NOMO-1 (cell line): ENCODE measurements around the gene LAMTOR4.
"Not testable (repeated sequence)": the region's sequence is repeated elsewhere in the genome, so short reads cannot be mapped to it uniquely, and the experiment has no call there.

Experiments
- DNase-seq, 2 experiments: peaks; one replicate each; lab custom pipeline; 2025; ENCODE audit not compliant: unreplicated experiment in 2 of 2; lab: John Stamatoyannopoulos, UW

Gene LAMTOR4

DNA sequence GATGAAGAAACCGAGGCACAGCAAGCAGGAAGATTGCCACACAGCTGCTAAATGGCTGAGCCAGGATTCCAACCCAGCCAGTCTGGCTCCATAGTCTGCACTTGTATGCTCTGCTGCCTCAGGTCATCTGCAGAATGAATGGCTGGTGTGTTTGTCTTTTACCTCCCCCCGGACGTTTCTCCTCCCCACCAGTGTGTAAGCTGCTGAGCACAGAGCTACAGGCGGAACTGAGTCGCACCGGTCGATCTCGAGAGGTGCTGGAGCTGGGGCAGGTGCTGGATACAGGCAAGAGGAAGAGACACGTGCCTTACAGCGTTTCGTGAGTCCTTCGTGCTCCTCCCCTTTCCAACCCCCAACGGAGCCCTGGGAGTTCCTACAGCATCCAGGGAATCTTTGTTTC lies 26.7 kb upstream of the LAMTOR4 start:
- DNase-seq = no peak

DNA sequence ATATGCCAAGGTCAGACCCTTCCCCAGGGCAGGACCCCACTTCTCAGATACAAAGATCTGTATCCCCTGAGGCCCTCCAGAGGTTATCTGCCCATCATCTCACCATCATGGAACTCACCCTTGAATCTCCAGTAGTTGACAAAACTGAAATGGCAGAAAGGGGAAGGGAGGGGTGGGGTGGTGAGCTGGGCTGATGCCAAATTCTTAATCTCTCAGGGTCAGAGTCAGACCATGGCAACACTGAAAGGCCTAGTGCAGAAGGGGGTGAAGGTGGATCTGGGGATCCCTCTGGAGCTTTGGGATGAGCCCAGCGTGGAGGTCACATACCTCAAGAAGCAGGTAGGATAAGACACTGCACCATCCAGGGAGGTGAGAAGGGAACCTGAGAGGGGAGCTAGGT lies 26.1 kb upstream of the LAMTOR4 start:
- DNase-seq = no peak

DNA sequence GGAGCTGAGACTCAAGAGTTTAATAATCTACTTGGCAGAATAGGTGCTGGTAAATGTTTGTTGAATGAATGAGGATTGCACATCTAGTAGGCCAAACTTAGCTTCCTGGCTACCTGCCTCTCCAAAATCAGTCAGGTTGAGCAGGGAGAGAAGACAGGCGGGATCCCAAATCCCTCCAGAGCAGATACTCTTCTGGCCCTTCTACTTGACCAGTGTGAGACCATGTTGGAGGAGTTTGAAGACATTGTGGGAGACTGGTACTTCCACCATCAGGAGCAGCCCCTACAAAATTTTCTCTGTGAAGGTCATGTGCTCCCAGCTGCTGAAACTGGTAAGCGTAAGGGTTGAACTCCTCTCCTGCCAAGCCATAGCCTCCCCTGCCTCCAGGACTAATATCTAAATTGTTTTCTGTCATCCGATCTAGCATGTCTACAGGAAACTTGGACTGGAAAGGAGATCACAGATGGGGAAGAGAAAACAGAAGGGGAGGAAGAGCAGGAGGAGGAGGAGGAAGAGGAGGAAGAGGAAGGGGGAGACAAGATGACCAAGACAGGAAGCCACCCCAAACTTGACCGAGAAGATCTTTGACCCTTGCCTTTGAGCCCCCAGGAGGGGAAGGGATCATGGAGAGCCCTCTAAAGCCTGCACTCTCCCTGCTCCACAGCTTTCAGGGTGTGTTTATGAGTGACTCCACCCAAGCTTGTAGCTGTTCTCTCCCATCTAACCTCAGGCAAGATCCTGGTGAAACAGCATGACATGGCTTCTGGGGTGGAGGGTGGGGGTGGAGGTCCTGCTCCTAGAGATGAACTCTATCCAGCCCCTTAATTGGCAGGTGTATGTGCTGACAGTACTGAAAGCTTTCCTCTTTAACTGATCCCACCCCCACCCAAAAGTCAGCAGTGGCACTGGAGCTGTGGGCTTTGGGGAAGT lies 24.2 kb upstream of the LAMTOR4 start:
- DNase-seq = no peak

DNA sequence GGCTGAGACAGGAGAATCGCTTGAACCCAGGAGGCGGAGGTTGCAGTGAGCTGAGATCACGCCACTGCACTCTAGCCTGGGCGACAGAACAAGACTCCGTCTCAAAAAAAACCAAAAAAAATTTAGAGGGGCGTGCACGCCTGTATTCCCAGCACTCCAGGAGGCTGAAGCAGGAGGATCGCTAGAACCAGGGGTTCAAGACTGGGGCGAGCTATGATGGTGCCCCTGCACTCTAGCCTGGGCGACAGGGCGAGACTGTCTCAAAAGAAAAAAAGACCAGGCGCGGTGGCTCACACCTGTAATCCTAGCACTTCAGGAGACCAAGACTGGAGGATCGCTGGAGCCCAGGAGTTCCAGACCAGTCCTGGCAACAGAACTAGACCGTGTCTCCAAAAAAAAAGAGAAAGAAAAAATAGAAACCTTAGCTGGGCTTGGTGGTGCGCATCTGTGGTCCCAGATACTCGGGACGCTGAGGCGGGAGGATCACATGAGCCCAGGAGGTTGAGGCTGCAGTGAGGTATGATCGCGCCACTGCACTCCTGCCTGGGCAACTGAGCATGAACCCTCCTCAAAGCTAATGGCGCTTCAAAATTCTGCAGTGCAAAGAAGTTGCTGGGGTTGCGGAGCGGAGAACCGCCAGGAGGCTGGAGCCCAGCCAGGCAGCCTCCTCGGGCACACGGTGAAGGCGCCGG lies 22.3 kb upstream of the LAMTOR4 start:
- no peak for DNase-seq

DNA sequence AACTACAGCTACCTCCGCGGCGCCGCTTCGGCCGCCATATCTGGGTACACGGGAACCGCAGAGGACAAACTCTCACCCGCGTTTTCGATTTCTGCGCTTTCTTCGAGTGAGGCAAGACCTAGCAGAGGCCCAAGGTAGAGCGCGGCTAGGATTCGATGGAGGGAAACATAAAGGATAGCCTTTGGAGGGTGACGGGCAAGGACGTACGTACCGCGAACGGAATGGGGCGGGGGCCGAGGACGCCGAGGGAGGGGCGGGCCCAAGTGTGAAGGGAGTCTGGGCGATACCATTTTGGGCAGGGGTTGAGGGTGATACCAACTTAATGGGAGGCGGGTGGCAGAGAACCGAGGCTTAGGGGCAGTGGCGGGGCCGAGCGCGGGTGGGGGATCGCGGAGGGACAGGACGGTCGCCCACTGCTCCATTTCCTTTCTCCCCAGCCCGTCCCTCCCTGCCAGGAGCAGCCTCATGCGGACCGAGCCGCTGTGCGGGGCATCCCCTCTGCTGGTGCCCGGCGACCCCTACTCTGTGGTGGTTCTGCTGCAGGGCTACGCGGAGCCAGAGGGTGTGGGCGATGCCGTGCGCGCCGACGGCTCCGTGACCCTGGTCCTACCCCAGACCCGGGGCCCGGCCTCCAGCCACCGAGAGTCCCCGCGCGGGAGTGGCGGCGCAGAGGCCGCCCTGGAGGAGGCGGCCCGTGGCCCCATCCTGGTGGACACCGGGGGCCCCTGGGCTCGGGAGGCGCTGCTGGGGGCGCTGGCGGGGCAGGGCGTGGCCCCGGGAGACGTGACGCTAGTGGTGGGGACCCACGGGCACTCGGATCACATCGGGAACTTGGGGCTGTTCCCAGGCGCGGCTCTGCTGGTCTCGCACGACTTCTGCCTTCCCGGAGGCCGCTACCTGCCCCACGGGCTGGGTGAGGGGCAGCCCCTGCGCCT lies 21.5 kb upstream of the LAMTOR4 start, which contains the start of gene MBLAC1:
MBLAC1 (plus strand) TSS at position 37 of the 935 bp plus-strand sequence; CDS start at position 466, 429 bp downstream.
- peak; percentile 92 to 96 for DNase-seq

DNA sequence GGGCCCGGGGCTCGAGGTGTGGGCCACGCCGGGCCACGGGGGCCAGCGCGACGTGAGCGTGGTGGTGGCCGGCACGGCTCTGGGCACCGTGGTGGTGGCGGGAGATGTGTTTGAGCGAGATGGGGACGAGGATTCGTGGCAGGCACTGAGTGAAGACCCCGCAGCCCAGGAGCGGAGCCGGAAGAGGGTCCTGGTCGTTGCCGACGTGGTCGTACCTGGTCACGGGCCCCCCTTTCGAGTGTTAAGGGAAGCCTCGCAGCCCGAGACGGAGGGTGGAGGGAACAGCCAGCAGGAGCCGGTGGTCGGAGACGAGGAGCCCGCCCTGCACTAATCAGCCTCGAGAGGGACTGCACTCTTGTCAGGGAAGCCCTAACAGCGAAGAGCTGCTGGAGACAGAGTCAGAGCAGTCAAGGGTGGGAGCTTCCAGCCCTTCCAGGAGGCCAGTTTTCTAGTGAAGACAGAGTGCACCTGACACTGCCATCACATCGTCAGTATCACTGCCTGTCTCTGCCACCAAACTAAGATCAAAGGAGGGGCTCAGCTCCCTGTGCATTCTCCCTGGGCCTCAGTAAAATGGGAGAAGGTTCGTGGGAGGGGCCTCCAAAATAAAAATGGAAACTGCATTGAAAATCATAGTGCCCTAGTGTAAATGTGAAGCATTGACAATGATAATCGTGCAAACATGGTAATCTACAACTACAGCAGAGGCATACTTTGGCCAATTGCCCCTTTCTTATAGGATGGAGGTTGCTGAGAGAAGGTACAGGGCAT lies 20.7 kb upstream of the LAMTOR4 start:
- peak; percentile 11 to 40 for DNase-seq

DNA sequence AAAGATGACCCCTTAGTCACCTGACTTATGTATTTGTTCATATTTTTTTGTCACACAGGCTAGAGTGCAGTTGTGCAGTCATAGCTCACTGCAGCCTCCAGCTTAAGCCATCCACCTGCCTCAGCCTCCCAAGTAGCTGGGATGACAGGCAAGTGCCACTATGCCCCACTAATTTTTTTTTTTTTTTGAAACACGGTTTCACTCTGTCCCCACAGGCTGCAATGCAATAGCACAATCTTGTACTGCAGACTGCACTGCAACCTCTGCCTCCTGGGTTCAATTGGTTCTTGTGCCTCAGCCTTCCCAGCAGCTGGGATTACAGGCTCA lies 20.1 kb upstream of the LAMTOR4 start:
- no peak for DNase-seq

DNA sequence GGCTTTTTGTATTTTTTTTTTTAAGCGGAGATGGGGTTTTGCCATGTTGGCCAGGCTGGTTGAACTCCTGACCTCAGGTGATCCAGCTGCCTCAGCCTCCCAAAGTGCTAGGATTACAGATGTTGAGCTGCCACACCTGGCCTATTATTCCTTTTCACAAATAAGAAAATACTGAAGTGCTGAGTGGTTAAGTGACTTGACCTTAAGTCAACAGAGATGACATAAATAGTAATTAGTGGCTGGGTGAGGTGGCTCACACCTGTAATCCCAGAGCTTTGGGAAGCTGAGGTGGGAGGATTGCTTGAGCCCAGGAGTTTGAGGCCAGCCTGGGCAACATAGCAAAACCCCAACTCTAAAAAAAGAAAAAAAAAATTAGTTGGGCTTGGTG lies 18.5 kb upstream of the LAMTOR4 start:
- not testable (repeated sequence) for DNase-seq

DNA sequence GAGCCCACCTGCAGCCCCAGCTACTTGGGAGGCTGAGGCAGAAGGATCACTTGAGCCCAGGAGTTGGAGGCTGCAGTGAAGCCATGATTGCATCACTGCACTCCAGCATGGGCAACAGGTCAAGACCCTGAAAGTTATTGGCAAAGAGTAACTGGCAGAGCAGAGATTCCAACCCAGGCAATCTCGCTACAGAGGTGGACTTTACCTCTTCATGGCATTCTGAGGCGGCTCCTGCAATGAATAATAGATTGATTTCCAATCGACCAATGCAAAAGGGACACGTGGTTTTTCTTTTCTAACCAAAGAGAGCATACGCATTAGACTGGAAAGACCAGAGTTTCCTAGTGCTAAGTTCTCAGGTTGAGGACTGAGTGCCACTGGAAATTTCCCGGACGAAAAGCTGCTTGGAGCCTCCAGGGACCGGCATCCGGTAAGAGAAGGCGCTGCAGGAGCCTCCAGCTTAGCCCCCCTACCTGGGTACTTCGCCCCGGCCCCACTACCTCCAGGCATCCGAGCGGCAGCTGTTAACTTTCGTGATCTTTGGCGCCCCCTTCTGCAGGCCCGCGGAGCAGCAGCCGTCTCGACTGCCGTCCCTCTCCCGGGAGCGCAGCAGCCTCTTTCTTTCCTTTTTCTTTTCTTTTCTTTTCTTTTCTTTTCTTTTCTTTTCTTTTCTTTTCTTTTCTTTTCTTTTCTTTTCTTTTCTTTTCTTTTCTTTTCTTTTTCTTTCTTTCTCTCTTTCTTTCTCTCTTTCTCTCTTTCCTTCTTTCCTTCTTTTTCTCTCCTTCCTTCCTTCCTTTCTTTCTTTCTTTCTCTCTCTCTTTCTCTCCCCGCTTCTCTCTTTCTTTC lies 17.9 kb upstream of the LAMTOR4 start:
- DNase-seq = peak; percentile 74 to 77

DNA sequence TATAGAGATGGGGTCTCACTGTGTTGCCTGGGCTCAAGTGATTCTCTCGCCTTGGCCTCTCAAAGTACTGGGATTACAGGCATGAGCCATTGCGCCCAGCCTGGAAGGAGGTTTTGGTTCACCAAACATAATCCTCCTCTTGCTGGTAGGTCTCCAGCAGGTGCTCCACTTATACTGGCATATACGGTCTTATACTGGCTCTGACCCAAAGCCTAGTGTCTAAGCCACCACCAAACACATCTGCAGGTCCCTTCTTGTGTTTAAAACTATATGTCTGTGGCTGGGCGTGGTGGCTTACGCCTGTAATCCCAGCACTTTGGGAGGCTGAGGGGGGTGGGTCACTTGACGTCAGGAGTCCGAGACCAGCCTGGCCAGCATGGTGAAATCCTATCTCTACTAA lies 16.6 kb upstream of the LAMTOR4 start:
- no peak for DNase-seq

DNA sequence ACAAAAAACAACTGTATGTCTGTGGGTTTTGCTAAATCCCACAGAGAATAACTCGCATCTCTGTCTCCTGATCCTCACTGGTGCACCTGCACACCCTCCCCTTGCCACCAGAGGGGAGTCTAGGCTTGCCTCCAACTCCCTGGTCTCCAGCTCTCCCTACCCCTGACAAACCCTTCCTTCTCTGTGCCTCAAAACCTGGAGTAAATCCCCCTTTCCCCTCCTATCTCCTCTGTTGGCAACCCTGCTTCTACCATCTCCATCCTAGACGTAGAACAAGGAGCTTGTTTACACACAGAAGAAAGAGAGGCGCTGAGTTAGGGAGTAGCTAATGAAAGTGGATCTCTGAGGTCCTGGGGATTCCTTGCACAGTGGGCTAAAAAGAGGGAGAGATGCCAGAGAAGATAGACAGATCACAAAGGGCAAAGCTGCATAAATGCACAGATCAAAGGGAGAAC lies 16.0 kb upstream of the LAMTOR4 start:
- DNase-seq = peak; percentile 65 to 75

DNA sequence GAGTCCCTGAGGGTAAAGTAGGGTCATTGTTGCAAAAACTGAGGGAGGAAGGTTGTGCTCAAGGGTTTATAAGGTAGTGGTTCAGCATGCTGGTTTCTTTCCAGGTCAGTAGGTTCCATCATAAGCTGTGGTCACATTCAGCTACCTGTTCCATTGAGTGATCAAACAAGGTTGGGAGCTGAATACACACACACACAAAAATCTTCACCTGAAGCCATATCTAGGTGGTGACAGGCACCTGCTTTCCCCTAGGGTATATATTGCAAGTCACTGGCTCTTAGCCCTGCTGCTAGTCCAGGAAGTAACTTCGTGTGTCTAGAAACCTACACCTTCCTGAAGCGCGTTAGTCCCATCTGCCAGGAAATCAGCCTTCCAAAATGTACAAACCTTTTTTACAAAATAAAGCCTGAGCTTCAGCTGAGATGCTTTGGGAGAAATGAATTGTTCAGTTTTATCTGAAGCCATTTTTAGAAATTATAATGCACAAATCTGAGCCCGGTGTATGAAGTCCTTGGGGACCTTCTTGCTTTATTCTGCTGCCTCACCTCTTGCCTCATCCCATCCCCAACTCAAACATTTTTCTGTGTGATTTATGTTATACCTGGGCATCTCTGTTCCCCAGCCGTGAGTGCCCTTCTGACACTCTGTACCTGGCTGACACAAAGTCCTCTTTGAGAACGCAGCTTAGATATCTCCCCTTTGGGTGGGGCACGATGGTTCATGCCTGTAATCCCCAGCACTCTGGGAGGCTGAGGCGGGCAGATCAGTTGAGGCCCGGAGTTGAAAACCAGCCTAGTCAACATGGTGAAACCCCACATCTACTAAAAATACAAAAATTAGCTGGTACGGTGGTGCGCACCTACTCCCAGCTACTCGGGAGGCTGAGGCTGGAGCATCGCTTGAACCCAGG lies 10.6 kb upstream of the LAMTOR4 start:
- DNase-seq = no peak

DNA sequence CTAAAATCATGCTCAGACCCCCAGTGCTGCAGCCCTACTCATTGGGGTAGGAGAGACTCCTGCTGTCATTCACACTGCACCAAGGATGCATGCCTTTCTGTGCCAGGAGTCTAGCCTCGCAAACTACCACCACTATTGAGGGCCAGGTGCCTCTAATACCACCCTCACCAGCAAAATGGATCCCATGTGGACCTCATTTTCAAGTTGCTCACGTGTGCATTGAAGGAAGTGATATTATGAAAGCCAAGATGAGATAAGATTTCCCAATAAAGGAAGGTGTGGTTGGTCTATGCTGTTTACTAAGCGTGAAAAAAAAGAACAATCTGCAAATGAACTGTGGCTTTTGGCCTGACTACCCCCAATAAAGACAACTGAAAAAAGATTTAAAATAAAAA lies 7.2 kb upstream of the LAMTOR4 start:
- peak; percentile 90 to 91 for DNase-seq

DNA sequence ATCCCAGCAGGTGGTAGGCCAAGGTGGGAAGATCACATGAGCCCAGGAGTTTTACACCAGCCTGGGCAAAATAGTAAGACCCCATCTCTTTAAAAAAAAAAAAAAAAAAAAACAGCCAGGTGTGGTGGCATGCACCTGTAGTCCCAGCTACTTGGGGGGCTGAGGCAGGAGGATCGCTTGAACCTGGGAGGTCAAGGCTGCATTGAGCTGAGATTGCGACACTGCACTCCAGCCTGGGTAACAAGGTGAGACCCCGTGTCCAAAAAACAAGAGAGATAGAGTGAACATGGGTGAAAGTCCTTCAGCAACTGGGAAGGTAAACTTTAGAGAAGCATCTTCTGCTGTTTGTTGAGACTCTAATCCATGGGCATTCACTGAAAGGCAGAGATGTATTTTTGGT lies 6.3 kb upstream of the LAMTOR4 start:
- no peak for DNase-seq

DNA sequence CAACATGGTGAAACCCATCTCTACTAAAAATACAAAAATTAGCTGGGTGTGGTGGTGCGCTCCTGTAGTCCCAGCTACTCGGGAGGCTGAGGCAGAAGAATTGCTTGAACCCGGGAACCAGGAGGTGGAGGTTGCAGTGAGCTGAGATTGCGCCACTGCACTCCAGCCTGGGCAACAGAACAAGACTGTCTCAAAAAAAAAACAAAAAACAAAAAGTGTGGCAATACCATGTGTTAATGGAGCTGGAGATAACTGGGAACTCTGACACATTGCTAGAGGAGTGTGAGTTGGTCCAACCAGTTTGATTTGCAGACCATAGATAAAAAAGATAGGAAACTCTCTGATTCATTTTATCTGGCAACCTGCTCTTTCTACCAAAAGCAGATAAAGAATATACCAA lies 2.4 kb upstream of the LAMTOR4 start:
- peak in 1 of 2 experiments; percentile 37 for DNase-seq

DNA sequence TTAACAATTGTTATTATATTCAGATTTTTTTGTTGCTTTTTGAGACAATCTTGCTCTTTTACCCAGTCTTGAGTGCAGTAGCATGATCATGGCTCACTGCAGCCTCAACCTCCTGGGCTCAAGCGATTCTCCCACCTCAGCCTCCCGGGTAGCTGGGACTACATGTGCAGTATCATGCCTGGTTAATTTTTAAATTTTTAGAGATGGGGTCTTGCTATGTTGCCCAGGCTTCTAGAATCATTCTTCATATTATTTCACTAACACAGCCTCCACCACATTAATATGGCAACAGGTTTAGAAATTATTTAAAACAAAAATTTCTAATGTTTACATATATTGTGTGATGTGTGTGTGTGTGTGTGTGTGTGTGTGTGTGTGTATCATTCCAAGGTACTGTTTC lies 1.4 kb upstream of the LAMTOR4 start:
- no peak for DNase-seq

DNA sequence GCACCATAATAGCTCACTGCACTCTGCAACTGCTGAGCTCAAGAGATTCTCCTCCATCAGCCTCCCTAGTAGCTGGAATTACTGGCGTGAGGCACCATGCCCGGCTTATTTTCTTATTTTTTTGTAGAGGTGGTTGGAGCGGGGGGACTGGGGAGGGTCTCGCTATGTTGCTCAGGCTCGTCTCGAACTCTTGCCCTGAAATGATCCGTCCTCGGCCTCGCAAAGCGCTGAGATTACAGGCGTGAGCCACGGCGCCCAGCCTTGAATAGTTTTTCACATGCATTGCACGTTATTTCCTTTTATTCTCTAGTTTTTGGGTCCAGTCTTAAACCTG lies 526 bp upstream of the LAMTOR4 start:
- DNase-seq = no peak

DNA sequence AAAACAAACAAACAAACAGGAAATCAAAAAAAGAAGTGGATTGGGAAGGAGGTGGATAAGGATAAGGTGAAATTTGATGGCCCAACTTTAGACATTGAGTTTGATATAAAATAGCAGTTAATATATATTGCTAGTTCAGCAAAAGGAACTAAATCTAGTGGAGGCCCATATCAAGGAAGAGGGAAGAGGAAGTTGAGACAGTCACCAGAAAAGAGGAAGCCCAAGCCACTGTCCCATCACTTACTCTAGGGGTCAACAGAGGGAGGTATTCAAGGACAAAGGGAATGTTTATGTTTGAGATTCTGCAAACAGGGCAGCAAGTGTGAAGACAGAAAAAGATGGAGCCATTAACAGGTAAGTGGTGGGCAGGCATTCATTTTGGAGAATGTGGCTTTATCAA lies 3.7 kb downstream of the LAMTOR4 start:
- DNase-seq = peak; percentile 88 to 97
